K562 (cell line): ENCODE results near the gene MSH2.

Experiments
- CEBPG ChIP-seq, 3 experiments: fragments of 200-800 bp in 1 of 3; sonication (Bioruptor generic) in 1 of 3; sonication (generic) in 1 of 3; formaldehyde crosslinking in 1 of 3; IDR thresholded peaks in 2 of 3; conservative IDR thresholded peaks in 1 of 3; 2 replicates each; pipeline versions ENCODE4 v1.6.1 to v1.8.0; 2016 to 2022; ENCODE audit warnings: missing compliant biosample characterization in 2 of 3, missing genetic modification characterization in 2 of 3, mild to moderate bottlenecking in 1 of 3, missing genetic modification reagents in 1 of 3
- EZH2 ChIP-seq: IDR thresholded peaks from 2 replicates; pipeline ENCODE4 v1.6.1; 2012; ENCODE audit warnings: low read depth, mild to moderate bottlenecking, inconsistent platforms, low read length, borderline replicate concordance
- FOXJ3 ChIP-seq: sonication (generic); formaldehyde crosslinking; IDR thresholded peaks from 2 replicates; pipeline ENCODE4 v1.4.0; 2020; ENCODE audit warnings: mild to moderate bottlenecking, missing genetic modification reagents
- POLR2A ChIP-seq: fragments of 450-650 bp; conservative IDR thresholded peaks from 2 replicates; pipeline ENCODE4 v1.6.1; 2016
- PRDM10 ChIP-seq: fragments of 450-650 bp; IDR thresholded peaks from 2 replicates; pipeline ENCODE4 v1.6.1; 2018; ENCODE audit not compliant: partially characterized antibody

- no peak for TF ChIP-seq PRDM10
- no peak for TF ChIP-seq CEBPG (CRISPR knock-in tag; IDR thresholded peaks at IDR 0.05)
- no peak for TF ChIP-seq CEBPG (tag; conservative IDR thresholded peaks at IDR 0.05 in 1 of 2, IDR thresholded peaks at IDR 0.05 in 1 of 2)
- TF ChIP-seq POLR2A, result no peak
- no peak for TF ChIP-seq EZH2
- no peak for TF ChIP-seq FOXJ3 (CRISPR knock-in tag)
Observed at GRCh38 chr2:47519604-47520301, 116.8 kb downstream of the MSH2 start.
